Right lung (tissue), 5 donors: ENCODE measurements around the gene ESRP2. TPM values are rescaled to one million over a fixed set of nuclear protein-coding genes. Genes with fewer than 3 reads are reported as not detected.

Experiments
- DNase-seq, 2 donors: peaks; one replicate each; pipeline ENCODE4 v3.0.0-alpha.2; 2013
- polyA plus RNA-seq, 5 donors: library from polyadenylated mRNA; unstranded; fragments of 120-200 nt; gene quantifications; one replicate each; pipeline versions ENCODE4 v1.2.1 to v1.2.3, GENCODE V29; 2013; ENCODE audit warnings: inconsistent platforms in 1 of 5, low replicate concordance in 1 of 5; ENCODE audit not compliant: insufficient read length in 5 of 5, insufficient read depth in 1 of 5

ESRP2 gene
- polyA plus RNA-seq, 5 donors = 42.5 to 64.9 (median 49.6) TPM

GRCh38 chr16:68242085-68242484, 6.2 kb upstream of the ESRP2 start:
- DNase-seq = no peak

DNA sequence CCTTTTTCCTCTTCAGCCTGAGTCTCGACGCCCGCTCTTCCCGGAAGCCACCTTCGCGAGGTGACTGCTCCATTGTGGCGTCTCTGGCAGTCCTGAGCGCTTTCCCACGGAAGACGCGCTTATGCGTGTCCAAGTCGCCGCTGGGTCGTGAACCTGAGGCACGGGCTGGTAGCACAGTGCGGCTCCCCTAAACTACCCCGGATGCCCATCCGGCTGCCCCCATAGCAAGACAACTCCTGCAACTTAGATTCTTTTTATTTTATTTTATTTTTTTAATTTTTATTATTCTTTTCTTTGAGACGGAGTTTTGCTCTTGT, 2.1 kb upstream of the ESRP2 start:
- no peak for DNase-seq

- peak; percentile 97 to 98 for DNase-seq
Observed at GRCh38 chr16:68237243-68238028, 1.5 kb upstream of the ESRP2 start.

- no peak for DNase-seq
Observed at GRCh38 chr16:68236826-68237242, 907 bp upstream of the ESRP2 start.

GRCh38 chr16:68236137-68236825, 354 bp upstream of the ESRP2 start:
- DNase-seq = peak; percentile 64 to 65

GRCh38 chr16:68235108-68235886, 630 bp downstream of the ESRP2 start:
- no peak for DNase-seq

- peak; percentile 78 to 83 for DNase-seq
Observed at GRCh38 chr16:68234188-68235107, 1.5 kb downstream of the ESRP2 start.

DNA sequence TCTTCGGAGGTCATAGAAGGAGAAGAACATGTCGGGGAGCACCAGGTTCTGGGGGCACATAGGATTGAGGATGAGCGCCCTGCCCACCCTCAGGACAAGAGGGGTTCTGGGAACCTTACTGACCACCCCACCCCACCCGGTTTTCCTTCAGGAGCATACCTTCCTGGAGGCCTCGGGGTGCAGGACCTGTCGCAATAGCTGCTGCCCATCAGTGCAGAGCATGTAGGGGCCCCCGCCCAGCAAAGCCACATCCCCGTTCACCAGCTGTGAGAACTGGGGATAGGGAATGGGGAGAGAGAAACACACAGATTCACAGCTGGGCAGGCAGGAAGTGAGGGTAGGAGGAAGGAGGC, 2.1 kb downstream of the ESRP2 start:
- no peak for DNase-seq

- DNase-seq = no peak
Observed at GRCh38 chr16:68233085-68233834, 2.7 kb downstream of the ESRP2 start.

DNA sequence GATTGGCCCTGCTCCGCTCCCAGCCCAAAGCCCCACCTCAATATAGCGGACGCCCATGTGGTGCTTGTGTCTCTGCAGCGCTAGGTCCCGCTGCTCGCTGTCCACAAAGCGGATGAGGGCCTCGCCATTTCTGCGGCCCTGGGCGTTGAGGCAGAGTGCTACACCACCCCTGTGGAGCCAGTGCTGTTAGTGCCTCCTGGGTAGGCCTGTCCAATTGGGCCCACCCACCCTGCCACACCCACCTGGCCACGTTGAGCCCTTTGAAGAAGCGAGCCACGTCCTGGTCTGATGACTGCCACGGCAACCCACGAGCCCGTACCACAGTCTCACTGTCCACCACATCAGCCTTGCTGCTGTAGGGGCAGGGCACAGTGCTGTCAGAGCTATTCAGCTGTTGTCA, 3.6 kb downstream of the ESRP2 start:
- no peak for DNase-seq

GRCh38 chr16:68231384-68232136, 4.4 kb downstream of the ESRP2 start:
- no peak for DNase-seq

GRCh38 chr16:68230956-68231355, 5.0 kb downstream of the ESRP2 start:
- no peak for DNase-seq

- no peak for DNase-seq
Observed at GRCh38 chr16:68230176-68230571, 5.8 kb downstream of the ESRP2 start.

- peak; percentile 45 to 62 for DNase-seq
Observed at GRCh38 chr16:68229431-68230175, 6.3 kb downstream of the ESRP2 start.

GRCh38 chr16:68228652-68229051, 7.3 kb downstream of the ESRP2 start:
- DNase-seq = no peak

DNA sequence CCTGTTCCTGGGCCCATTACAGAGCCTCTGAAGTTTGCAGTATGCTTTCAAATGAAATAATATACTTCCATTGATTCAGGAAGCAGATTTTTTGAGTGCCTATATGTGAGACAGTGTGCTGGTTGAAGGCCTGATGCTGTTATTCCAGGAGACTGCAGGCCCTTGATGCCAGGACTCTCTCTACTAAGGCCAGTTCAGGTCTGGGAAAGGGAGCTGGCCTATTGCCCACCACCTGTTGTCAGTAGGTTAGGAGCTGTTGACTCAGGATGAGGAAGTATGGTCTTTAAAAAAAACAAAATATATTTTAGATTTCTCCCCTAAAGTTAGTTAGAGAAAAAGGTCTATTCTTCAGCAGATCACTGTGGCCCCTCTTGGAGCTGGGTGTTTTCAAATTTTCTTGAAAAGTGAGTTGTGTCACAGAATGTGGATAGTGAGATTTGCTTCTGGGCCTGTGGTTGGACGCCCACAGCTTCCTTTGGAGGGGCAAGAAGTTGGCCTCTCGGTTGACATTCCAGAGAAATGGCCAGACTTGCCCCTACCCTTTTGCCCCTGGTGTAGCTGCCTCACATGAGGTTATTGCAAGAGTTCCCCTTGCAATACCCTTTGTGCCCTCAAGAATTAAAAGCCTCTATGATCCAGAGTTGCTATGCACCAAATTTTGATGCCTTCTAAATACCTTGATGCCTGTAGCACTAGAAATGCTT, 7.9 kb downstream of the ESRP2 start:
- DNase-seq = no peak

- no peak for DNase-seq
Observed at GRCh38 chr16:68227183-68227793, 8.6 kb downstream of the ESRP2 start.

DNA sequence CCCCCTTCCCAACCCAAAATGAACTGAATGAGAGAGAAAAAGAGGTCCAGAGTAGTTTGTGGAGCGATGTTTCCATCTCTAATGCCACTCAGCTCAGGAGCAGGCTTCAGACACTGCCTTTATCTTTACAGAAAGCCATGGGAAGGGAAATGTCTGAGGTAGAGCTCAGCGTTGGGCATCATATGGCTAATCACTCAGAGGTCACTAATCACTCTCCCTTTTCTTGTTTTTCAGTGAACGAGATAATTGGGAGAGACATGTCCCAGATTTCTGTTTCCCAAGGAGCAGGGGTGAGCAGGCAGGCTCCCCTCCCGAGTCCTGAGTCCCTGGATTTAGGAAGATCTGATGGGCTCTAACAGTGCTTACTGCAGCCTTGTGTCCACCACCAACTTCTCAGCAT, 9.8 kb downstream of the ESRP2 start:
- no peak for DNase-seq
